Fibroblast of lung (primary cell): ENCODE results near the gene TMEM161B. TPM values are rescaled to one million over a fixed set of nuclear protein-coding genes. Genes with fewer than 3 reads are reported as not detected.
"Not testable (repeated sequence)": the region's sequence is repeated elsewhere in the genome, so short reads cannot be mapped to it uniquely, and the experiment has no call there.

ENCODE experiments used
- DNase-seq, 2 donors: peaks; one replicate each; pipeline versions ENCODE4 v3.0.0 to v3.0.0-alpha.2; 2010; ENCODE audit warnings: low read depth in 2 of 2
- H2AFZ ChIP-seq: 2 replicates; pipeline ENCODE4 v1.5.1; 2012; ENCODE audit warnings: low read length, control low read depth, inconsistent platforms
- H3K27ac ChIP-seq: 2 replicates; pipeline ENCODE4 v1.5.1; 2011; ENCODE audit warnings: low read length, control low read depth; ENCODE audit not compliant: insufficient read depth
- H3K27me3 ChIP-seq: 2 replicates; pipeline ENCODE4 v1.5.1; 2011; ENCODE audit warnings: mild to moderate bottlenecking, low read length; ENCODE audit not compliant: control insufficient read depth, insufficient read depth
- H3K36me3 ChIP-seq: 2 replicates; pipeline ENCODE4 v1.5.1; 2011; ENCODE audit warnings: low read length; ENCODE audit not compliant: control insufficient read depth, insufficient read depth
- H3K4me1 ChIP-seq: 2 replicates; pipeline ENCODE4 v1.5.1; 2011; ENCODE audit warnings: low read length; ENCODE audit not compliant: control insufficient read depth, insufficient read depth; ENCODE audit errors: extremely low read depth
- H3K4me2 ChIP-seq: 2 replicates; pipeline ENCODE4 v1.5.1; 2011; ENCODE audit warnings: low read length, control low read depth; ENCODE audit not compliant: insufficient read depth; ENCODE audit errors: extremely low read depth
- H3K4me3 ChIP-seq, 4 experiments: fragments of 200-600 bp in 1 of 4; sonication (generic) in 1 of 4; replicated peaks in 1 of 4; 2 replicates each; pipeline ENCODE4 v1.5.1; 2011 to 2016; ENCODE audit warnings: low read length in 4 of 4, low read depth in 3 of 4, mild to moderate bottlenecking in 3 of 4, control low read depth in 2 of 4, inconsistent platforms in 1 of 4, mixed read lengths in 1 of 4; ENCODE audit not compliant: insufficient read depth in 1 of 4; ENCODE audit errors: control extremely low read depth in 1 of 4
- H3K79me2 ChIP-seq: 2 replicates; pipeline ENCODE4 v1.5.1; 2012; ENCODE audit warnings: mild to moderate bottlenecking, low read length, inconsistent platforms; ENCODE audit not compliant: control insufficient read depth, insufficient read depth
- H3K9ac ChIP-seq: 2 replicates; pipeline ENCODE4 v1.5.1; 2011; ENCODE audit warnings: mild to moderate bottlenecking, low read length, control low read depth; ENCODE audit not compliant: insufficient read depth
- H3K9me3 ChIP-seq: 2 replicates; pipeline ENCODE4 v1.5.1; 2012; ENCODE audit warnings: low read depth, low read length; ENCODE audit not compliant: control insufficient read depth, insufficient read depth
- H4K20me1 ChIP-seq: 2 replicates; pipeline ENCODE4 v1.5.1; 2011; ENCODE audit warnings: low read length; ENCODE audit not compliant: control insufficient read depth, insufficient read depth; ENCODE audit errors: extremely low read depth
- EZH2 ChIP-seq: IDR thresholded peaks from 2 replicates; pipeline ENCODE4 v1.5.1; 2012; ENCODE audit warnings: low read length, control low read depth, mild to moderate bottlenecking; ENCODE audit errors: missing control alignments
- polyA plus RNA-seq, 2 donors: library from polyadenylated mRNA; depleted of rRNA in 1 of 2; stranded (reverse) in 1 of 2; unstranded in 1 of 2; fragments of >200 nt; gene quantifications; 2 replicates each; pipeline ENCODE4 v1.2.1, GENCODE V29; 2011 to 2012; ENCODE audit warnings: missing spikeins in 1 of 2
- total RNA-seq: library from RNA; depleted of rRNA; stranded (reverse); fragments of >200 nt; gene quantifications from 2 replicates; pipeline ENCODE4 v1.2.1, GENCODE V29; 2014
- TF ChIP-seq, protein P1 (sequence below), 2 donors: IDR thresholded peaks in 1 of 2; conservative IDR thresholded peaks in 1 of 2; 1 replicate in 1 of 2; 2 replicates in 1 of 2; pipeline ENCODE4 v1.5.1; 2011 to 2012; ENCODE audit warnings: low read length in 2 of 2, control low read depth in 1 of 2, inconsistent platforms in 1 of 2, low read depth in 1 of 2, mild to moderate bottlenecking in 1 of 2

Gene TMEM161B
- total and polyA plus RNA-seq, 2 donors (not counting 1 experiment from before 2014, with no cell fraction given): 11.5 to 18.3 TPM

DNA sequence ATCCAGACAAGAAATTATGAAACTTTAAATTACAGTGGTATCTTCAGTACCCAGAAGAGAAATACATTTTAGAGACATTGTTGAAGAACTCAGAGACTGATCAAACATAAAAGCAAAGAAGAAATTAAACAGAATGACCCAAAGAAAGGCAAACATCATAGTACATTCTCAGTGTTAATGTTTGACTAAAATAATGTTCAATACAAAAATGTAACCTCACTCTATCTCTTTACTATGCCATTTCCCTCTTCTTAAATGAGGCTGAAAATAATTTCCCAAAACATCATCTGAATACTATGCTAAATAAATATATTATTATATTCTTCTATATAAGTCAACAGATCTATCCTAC is 22.8 kb downstream of the TMEM161B start:
- H3K4me1 ChIP-seq: no peaks in the 10 kb centered on the region
- H3K27me3 ChIP-seq: no peaks in the 10 kb centered on the region
- H3K4me2 ChIP-seq: no peak overlapping the region
- H3K4me3 ChIP-seq: no peak overlapping the region
- peaks cover 13% of the 10 kb centered on the region for H3K79me2 ChIP-seq
- no peak overlapping the region for H2AFZ ChIP-seq
- no peaks in the 10 kb centered on the region for H3K9me3 ChIP-seq
- no peaks in the 10 kb centered on the region for H3K36me3 ChIP-seq
- H3K9ac ChIP-seq: no peak overlapping the region
- TF ChIP-seq, protein P1, sequence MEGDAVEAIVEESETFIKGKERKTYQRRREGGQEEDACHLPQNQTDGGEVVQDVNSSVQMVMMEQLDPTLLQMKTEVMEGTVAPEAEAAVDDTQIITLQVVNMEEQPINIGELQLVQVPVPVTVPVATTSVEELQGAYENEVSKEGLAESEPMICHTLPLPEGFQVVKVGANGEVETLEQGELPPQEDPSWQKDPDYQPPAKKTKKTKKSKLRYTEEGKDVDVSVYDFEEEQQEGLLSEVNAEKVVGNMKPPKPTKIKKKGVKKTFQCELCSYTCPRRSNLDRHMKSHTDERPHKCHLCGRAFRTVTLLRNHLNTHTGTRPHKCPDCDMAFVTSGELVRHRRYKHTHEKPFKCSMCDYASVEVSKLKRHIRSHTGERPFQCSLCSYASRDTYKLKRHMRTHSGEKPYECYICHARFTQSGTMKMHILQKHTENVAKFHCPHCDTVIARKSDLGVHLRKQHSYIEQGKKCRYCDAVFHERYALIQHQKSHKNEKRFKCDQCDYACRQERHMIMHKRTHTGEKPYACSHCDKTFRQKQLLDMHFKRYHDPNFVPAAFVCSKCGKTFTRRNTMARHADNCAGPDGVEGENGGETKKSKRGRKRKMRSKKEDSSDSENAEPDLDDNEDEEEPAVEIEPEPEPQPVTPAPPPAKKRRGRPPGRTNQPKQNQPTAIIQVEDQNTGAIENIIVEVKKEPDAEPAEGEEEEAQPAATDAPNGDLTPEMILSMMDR (conservative IDR thresholded peaks at IDR 0.05 in 1 of 2, IDR thresholded peaks at IDR 0.05 in 1 of 2; ENCODE audit: low read depth in 1 of 2, low read length in 2 of 2): no peak
- TF ChIP-seq EZH2: no peak
- H3K27ac ChIP-seq: no peak overlapping the region
- H4K20me1 ChIP-seq: no peaks in the 10 kb centered on the region
- DNase-seq: no peak

DNA sequence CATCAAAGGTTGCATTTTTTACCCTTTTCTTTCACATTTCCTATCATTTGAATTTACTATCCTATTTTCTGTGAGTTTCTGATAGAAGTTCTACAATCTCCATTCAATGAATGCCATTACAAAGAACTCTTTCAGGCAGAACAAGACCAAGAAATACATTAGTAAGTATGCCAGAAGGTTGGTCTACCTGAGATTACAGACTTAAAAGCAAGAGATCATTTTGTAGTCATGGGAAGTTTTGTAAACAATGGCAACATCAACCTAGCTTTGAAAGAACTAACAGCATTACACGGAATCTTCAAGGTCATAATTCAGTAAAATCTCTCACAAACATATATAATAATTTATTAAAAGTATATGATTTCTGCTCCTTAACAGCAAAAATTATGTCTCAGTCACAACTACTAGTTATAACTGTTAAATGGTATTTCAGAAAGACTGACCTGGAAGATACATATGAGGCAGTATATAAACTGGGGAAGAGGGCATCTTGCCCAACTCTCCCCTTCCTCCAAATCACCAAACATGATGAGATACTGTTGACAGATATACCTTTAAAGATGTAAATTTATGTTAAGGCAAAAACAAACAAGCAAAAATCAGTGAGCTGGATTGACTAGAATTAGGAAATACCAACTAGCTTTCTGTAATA is 23.3 kb downstream of the TMEM161B start:
- TF ChIP-seq, protein P1 (conservative IDR thresholded peaks at IDR 0.05 in 1 of 2, IDR thresholded peaks at IDR 0.05 in 1 of 2; ENCODE audit: low read depth in 1 of 2, low read length in 2 of 2): no peak
- TF ChIP-seq EZH2: no peak
- H3K27me3 ChIP-seq: no peaks in the 10 kb centered on the region
- no peaks in the 10 kb centered on the region for H3K36me3 ChIP-seq
- no peak overlapping the region for H3K27ac ChIP-seq
- H3K4me3 ChIP-seq: no peak overlapping the region
- H3K4me1 ChIP-seq: no peaks in the 10 kb centered on the region
- H3K9ac ChIP-seq: no peak overlapping the region
- no peak overlapping the region for H2AFZ ChIP-seq
- no peak for DNase-seq
- no peaks in the 10 kb centered on the region for H4K20me1 ChIP-seq
- H3K4me2 ChIP-seq: no peak overlapping the region
- peaks cover 10% of the 10 kb centered on the region for H3K79me2 ChIP-seq
- H3K9me3 ChIP-seq: no peaks in the 10 kb centered on the region

DNA sequence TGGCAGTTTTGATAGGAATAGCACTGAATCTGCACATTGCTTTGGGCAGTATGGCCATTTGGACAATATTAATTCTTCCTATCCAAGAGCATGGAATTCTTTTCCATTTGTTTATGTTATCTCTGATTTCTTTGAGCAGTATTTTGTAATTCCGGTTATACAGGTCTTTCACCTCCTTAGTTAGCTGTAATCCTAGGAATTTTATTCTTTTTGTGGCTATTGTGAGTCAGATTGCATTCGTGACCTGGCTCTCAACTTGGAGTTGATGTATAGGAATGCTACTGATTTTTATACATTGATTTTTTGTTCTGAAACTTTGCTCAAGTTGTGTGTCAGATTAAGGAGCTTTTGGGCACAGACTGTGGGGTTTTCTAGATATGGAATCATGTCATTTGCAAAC is 24.0 kb downstream of the TMEM161B start:
- Histone ChIP-seq H2AFZ (no peak overlapping the region), H3K4me2 (no peak overlapping the region), H4K20me1 (no peaks in the 10 kb centered on the region), H3K27me3 (no peaks in the 10 kb centered on the region), H3K4me1 (no peaks in the 10 kb centered on the region), H3K4me3 (no peak overlapping the region), H3K9ac (no peak overlapping the region), H3K79me2 (peaks cover 10% of the 10 kb centered on the region), H3K36me3 (no peaks in the 10 kb centered on the region), H3K27ac (no peak overlapping the region), H3K9me3 (no peaks in the 10 kb centered on the region)
- peak in 1 of 2 donors; percentile 76 for DNase-seq
- TF ChIP-seq, protein P1 (conservative IDR thresholded peaks at IDR 0.05 in 1 of 2, IDR thresholded peaks at IDR 0.05 in 1 of 2; ENCODE audit: low read depth in 1 of 2, low read length in 2 of 2): no peak
- no peak for TF ChIP-seq EZH2

DNA sequence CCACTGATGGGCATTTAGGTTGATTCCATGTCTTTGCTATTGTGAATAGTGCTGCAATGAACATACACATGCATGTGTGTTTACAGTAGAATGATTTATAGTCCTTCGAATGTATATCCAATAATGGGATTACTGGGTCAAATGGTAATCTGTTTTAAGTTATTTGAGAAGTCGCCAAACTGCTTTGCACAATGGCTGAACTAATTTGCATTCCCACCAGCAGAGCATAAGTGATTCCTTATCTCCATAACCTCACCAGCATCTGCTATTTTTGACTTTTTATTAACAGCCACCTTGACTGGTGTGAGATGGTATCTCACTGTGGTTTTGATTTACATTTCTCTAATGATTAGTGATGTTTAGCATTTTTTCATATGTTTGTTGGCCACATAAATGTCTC is 25.2 kb downstream of the TMEM161B start:
- not testable (repeated sequence) for DNase-seq, H3K36me3 ChIP-seq, H3K27me3 ChIP-seq, H2AFZ ChIP-seq, H3K4me3 ChIP-seq, H3K79me2 ChIP-seq, H3K4me1 ChIP-seq, H3K27ac ChIP-seq, H3K4me2 ChIP-seq, H4K20me1 ChIP-seq, H3K9ac ChIP-seq, H3K9me3 ChIP-seq
